K562 (cell line): ENCODE results near the gene HEXIM1. TPM values are rescaled to one million over a fixed set of nuclear protein-coding genes. Genes with fewer than 3 reads are reported as not detected.

Experiments
- CREB1 ChIP-seq, 2 experiments: sonication (generic) in 1 of 2; formaldehyde crosslinking in 1 of 2; IDR thresholded peaks; 2 replicates each; pipeline versions ENCODE4 v1.6.1 to v1.8.0; 2012 to 2022; ENCODE audit warnings: inconsistent platforms in 1 of 2, mild to moderate bottlenecking in 1 of 2, missing genetic modification reagents in 1 of 2, moderate library complexity in 1 of 2
- CREM ChIP-seq: IDR thresholded peaks from 2 replicates; pipeline ENCODE4 v1.6.1; 2014; ENCODE audit warnings: antibody characterized with exemption, low read depth
- ID3 ChIP-seq, 2 experiments: fragments of 250-450 bp in 1 of 2; fragments of 450-650 bp in 1 of 2; sonication (Bioruptor Pico) in 1 of 2; IDR thresholded peaks; 2 replicates each; pipeline versions ENCODE4 v1.6.1 to v1.8.0; 2016 to 2021; ENCODE audit warnings: mild to moderate bottlenecking in 2 of 2, moderate library complexity in 2 of 2, missing compliant biosample characterization in 1 of 2, missing genetic modification characterization in 1 of 2
- PHF8 ChIP-seq: fragments of 200-600 bp; sonication (generic); IDR thresholded peaks from 2 replicates; pipeline ENCODE4 v1.6.1; 2012; ENCODE audit warnings: mixed run types, mild to moderate bottlenecking, inconsistent platforms, low read length, moderate library complexity, borderline replicate concordance
- RUNX1 ChIP-seq: sonication (generic); IDR thresholded peaks from 2 replicates; pipeline ENCODE4 v1.6.1; 2016; ENCODE audit warnings: antibody characterized with exemption, low read depth
- U2AF2 ChIP-seq: fragments of 200-400 bp; formaldehyde crosslinking; optimal IDR thresholded peaks from 2 replicates; pipeline ENCODE3; 2017; ENCODE audit warnings: low read depth, mild to moderate bottlenecking, low read length
- ZBTB34 ChIP-seq: fragments of 250-450 bp; sonication (Bioruptor Pico); IDR thresholded peaks from 2 replicates; pipeline ENCODE4 v1.8.0; 2021; ENCODE audit warnings: mild to moderate bottlenecking, moderate library complexity
- ZBTB40 ChIP-seq, 2 experiments: fragments of 450-650 bp in 1 of 2; sonication (generic) in 1 of 2; formaldehyde crosslinking in 1 of 2; IDR thresholded peaks; 2 replicates each; pipeline versions ENCODE4 v1.7.1 to v1.9.0; 2016 to 2022; ENCODE audit warnings: inconsistent platforms in 1 of 2, mild to moderate bottlenecking in 1 of 2, missing genetic modification reagents in 1 of 2
- polyA plus RNA-seq, 8 experiments: library from polyadenylated mRNA; depleted of rRNA in 4 of 8; stranded (reverse) in 5 of 8; unstranded in 3 of 8; fragments of >200 nt; fragmentation: Nextera tagmentation in 2 of 8; fragmentation: Illumina TruSeq in 1 of 8; extraction: Ambion mirVana in 2 of 8; extraction: Trizol in 1 of 8; gene quantifications; 2 replicates each; pipeline versions ENCODE4 v1.2.1 to v1.2.3, GENCODE V29; 2011 to 2014; ENCODE audit warnings: inconsistent platforms in 1 of 8, missing spikeins in 1 of 8
- total RNA-seq, 7 experiments: library from RNA; depleted of rRNA in 6 of 7; stranded (reverse); fragments of >200 nt in 6 of 7; fragmentation: Illumina TruSeq in 2 of 7; extraction: Trizol in 2 of 7; gene quantifications; 2 replicates each; pipeline versions ENCODE4 v1.2.1 to v1.2.3, GENCODE V29; 2011 to 2021; ENCODE audit warnings: low replicate concordance in 1 of 7
- TF ChIP-seq, protein P1 (sequence below), 3 experiments: IDR thresholded peaks in 2 of 3; conservative IDR thresholded peaks in 1 of 3; 2 replicates each; pipeline ENCODE4 v1.5.1; 2011 to 2012; ENCODE audit warnings: low read length in 3 of 3, mild to moderate bottlenecking in 3 of 3, control low read depth in 2 of 3, improper control_type of control experiment in 1 of 3, inconsistent platforms in 1 of 3, low read depth in 1 of 3, mixed read lengths in 1 of 3, moderate library complexity in 1 of 3; ENCODE audit not compliant: insufficient read depth in 2 of 3
- TF ChIP-seq, protein P2 (sequence below): sonication (generic); formaldehyde crosslinking; IDR thresholded peaks from 2 replicates; pipeline ENCODE4 v1.9.0; 2022; ENCODE audit warnings: mild to moderate bottlenecking, missing genetic modification reagents

Gene HEXIM1
- total and polyA plus RNA-seq, 9 of the 15 experiments (the other 6 are each of a cell fraction or from before 2014, with no cell fraction given), result 1.4 to 28.3 (median 9.1) TPM

DNA sequence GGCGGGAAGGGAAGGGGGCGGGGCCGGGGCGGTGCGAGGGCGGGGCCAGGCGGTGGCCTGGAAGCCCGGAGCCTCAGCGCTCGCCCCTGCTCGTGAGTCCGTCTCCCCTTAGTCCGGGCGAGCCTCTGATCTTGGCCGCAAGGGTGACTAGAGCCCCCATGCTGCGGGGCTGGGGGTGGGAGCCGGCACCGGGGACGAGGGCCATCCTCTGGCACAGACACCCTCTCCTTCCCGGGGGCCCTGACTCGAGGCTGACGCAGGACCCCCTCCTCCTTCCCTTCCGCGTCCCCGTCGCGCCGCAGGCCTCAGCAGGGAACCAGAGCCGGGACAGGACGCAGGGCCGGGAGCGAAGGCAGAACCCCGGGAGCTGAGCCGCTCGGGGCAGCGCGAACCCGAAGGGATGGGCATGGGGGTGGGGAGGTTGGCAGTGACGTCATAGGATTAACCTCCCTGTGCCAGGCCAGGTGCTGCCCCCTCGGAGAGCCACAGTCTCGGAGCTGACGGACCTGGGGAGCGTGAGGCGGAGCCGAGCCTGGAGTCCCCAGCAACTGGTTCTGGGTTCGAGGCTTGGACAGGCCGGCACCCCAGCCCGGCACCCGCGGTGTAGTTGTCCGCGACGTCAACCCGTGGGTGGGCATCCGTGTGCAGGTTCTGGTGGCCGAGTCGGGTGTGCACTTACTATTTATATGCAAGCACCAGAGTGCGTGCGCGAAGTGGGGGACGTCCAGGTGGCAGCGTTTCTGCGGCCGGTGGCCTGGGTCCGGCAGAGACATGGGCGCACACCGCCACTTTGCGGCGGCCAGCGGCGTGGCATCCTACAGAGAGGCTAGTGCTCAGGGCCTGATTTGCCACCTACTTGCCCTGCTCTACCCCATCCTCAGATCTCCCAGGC, 15.5 kb upstream of the HEXIM1 start (continued):
- TF ChIP-seq, protein P1, sequence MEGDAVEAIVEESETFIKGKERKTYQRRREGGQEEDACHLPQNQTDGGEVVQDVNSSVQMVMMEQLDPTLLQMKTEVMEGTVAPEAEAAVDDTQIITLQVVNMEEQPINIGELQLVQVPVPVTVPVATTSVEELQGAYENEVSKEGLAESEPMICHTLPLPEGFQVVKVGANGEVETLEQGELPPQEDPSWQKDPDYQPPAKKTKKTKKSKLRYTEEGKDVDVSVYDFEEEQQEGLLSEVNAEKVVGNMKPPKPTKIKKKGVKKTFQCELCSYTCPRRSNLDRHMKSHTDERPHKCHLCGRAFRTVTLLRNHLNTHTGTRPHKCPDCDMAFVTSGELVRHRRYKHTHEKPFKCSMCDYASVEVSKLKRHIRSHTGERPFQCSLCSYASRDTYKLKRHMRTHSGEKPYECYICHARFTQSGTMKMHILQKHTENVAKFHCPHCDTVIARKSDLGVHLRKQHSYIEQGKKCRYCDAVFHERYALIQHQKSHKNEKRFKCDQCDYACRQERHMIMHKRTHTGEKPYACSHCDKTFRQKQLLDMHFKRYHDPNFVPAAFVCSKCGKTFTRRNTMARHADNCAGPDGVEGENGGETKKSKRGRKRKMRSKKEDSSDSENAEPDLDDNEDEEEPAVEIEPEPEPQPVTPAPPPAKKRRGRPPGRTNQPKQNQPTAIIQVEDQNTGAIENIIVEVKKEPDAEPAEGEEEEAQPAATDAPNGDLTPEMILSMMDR (IDR thresholded peaks at IDR 0.05 in 2 of 3, conservative IDR thresholded peaks at IDR 0.05 in 1 of 3; ENCODE audit: insufficient read depth in 2 of 3, low read depth in 1 of 3, low read length in 3 of 3), result peak; percentile 84 to 89 (median 86)
- TF ChIP-seq, protein P2, sequence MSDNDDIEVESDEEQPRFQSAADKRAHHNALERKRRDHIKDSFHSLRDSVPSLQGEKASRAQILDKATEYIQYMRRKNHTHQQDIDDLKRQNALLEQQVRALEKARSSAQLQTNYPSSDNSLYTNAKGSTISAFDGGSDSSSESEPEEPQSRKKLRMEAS, result peak; percentile 67
- peak; percentile 12; the same call in 1 of the 2 replicates for TF ChIP-seq CREB1 (IDR thresholded peaks at IDR 0.05)
- TF ChIP-seq CREB1 (CRISPR knock-in tag; IDR thresholded peaks at IDR 0.05), result peak; percentile 79
- TF ChIP-seq ZBTB34, result no peak
- TF ChIP-seq ID3 (CRISPR knock-in tag; IDR thresholded peaks at IDR 0.05), result no peak
- TF ChIP-seq ID3 (tag; IDR thresholded peaks at IDR 0.05), result peak; percentile 46; the same call in 1 of the 2 replicates
- no peak for TF ChIP-seq U2AF2
- peak; percentile 82 for TF ChIP-seq CREM
- TF ChIP-seq PHF8, result peak; percentile 65; the same call in 1 of the 2 replicates
- TF ChIP-seq RUNX1, result no peak
- TF ChIP-seq ZBTB40 (IDR thresholded peaks at IDR 0.05), result peak; percentile 40; the same call in 1 of the 2 replicates
- no peak for TF ChIP-seq ZBTB40 (CRISPR knock-in tag; IDR thresholded peaks at IDR 0.05)
